ENCODE results near the gene MYO7B. TPM values are rescaled to one million over a fixed set of nuclear protein-coding genes. Genes with fewer than 3 reads are reported as not detected.

MYO7B gene
- total RNA-seq, 2 donors from 2014 or later: 0.52 to 0.67 TPM

- DNase-seq (ENCODE audit: low spot score): no peak
Measured at GRCh38 chr2:127624320-127624755, 88.9 kb downstream of the MYO7B start.

GRCh38 chr2:127624756-127625571 lies 89.5 kb downstream of the MYO7B start:
- no peaks in the 10 kb centered on the region for H3K36me3 ChIP-seq
- no peaks in the 10 kb centered on the region for H3K9me3 ChIP-seq
- no peak overlapping the region for H3K4me3 ChIP-seq
- no peaks in the 10 kb centered on the region for H3K4me1 ChIP-seq
- DNase-seq (ENCODE audit: low spot score): no peak
- TF ChIP-seq CTCF (IDR thresholded peaks at IDR 0.05): no peak
- H3K27ac ChIP-seq: no peak overlapping the region
- H3K27me3 ChIP-seq: no peaks in the 10 kb centered on the region

More at GRCh38 chr2:127624320-127624755, 88.9 kb downstream of the MYO7B start:
- TF ChIP-seq CTCF (IDR thresholded peaks at IDR 0.05): no peak
- Histone ChIP-seq H3K4me1 (no peaks in the 10 kb centered on the region), H3K27me3 (no peaks in the 10 kb centered on the region), H3K4me3 (no peak overlapping the region), H3K9me3 (no peaks in the 10 kb centered on the region), H3K36me3 (no peaks in the 10 kb centered on the region), H3K27ac (no peak overlapping the region)

GRCh38 chr2:127625572-127625951 lies 90.1 kb downstream of the MYO7B start:
- Histone ChIP-seq H3K27ac (no peak overlapping the region), H3K27me3 (no peaks in the 10 kb centered on the region), H3K4me3 (no peak overlapping the region), H3K36me3 (no peaks in the 10 kb centered on the region), H3K9me3 (no peaks in the 10 kb centered on the region), H3K4me1 (peaks cover 0 to 4% of the 10 kb centered on the region in 2 donors)
- no peak for DNase-seq (ENCODE audit: low spot score)
- TF ChIP-seq CTCF (IDR thresholded peaks at IDR 0.05): no peak

- no peak for TF ChIP-seq CTCF (IDR thresholded peaks at IDR 0.05)
- no peak overlapping the region for H3K4me3 ChIP-seq
- H3K27me3 ChIP-seq: no peaks in the 10 kb centered on the region
- no peak for DNase-seq (ENCODE audit: low spot score)
- peaks cover 0 to 10% of the 10 kb centered on the region in 2 donors for H3K4me1 ChIP-seq
- no peaks in the 10 kb centered on the region for H3K9me3 ChIP-seq
- no peaks in the 10 kb centered on the region for H3K36me3 ChIP-seq
- no peak overlapping the region for H3K27ac ChIP-seq
Measured at GRCh38 chr2:127626175-127626574, 90.7 kb downstream of the MYO7B start.

GRCh38 chr2:127626917-127627739 lies 91.6 kb downstream of the MYO7B start:
- H3K27me3 ChIP-seq: no peaks in the 10 kb centered on the region
- TF ChIP-seq CTCF (IDR thresholded peaks at IDR 0.05): no peak
- H3K4me1 ChIP-seq: peaks cover 0 to 20% of the 10 kb centered on the region in 2 donors

More at GRCh38 chr2:127626917-127627739, 91.6 kb downstream of the MYO7B start:
- no peaks in the 10 kb centered on the region for H3K36me3 ChIP-seq
- no peak overlapping the region for H3K4me3 ChIP-seq
- no peak for DNase-seq (ENCODE audit: low spot score)
- no peaks in the 10 kb centered on the region for H3K9me3 ChIP-seq
- H3K27ac ChIP-seq: no peak overlapping the region

All from right atrium auricular region (tissue), 2 donors.